RWPE2 (cell line): ENCODE measurements around the gene KDM2B.

Source experiments
- ATAC-seq: fragments of 200-7000 bp; cut with Tn5 transposase; 3 replicates; pipeline ENCODE4 v1.9.1; 2021; ENCODE audit warnings: low read depth
- DNase-seq: peaks from one replicate; pipeline ENCODE4 v3.0.0-alpha.2; 2020; ENCODE audit warnings: low spot score
- H3K27ac ChIP-seq: fragments of 450-650 bp; 2 replicates; pipeline ENCODE4 v1.5.1; 2017; ENCODE audit warnings: mild to moderate bottlenecking; ENCODE audit not compliant: poor library complexity, severe bottlenecking
- H3K27me3 ChIP-seq: fragments of 250-450 bp; sonication (Bioruptor Pico); 2 replicates; pipeline ENCODE4 v1.5.1; 2021; ENCODE audit warnings: mild to moderate bottlenecking, moderate library complexity; ENCODE audit not compliant: insufficient read depth, poor library complexity, severe bottlenecking
- H3K36me3 ChIP-seq: fragments of 250-450 bp; sonication (Bioruptor Pico); 2 replicates; pipeline ENCODE4 v1.5.1; 2020; ENCODE audit warnings: low read depth, mild to moderate bottlenecking, moderate library complexity
- H3K4me1 ChIP-seq: fragments of 250-450 bp; sonication (Bioruptor Pico); 2 replicates; pipeline ENCODE4 v1.5.1; 2021; ENCODE audit warnings: mild to moderate bottlenecking, moderate library complexity; ENCODE audit not compliant: insufficient read depth, poor library complexity, severe bottlenecking
- H3K4me3 ChIP-seq: fragments of 250-450 bp; sonication (Bioruptor Pico); 2 replicates; pipeline ENCODE4 v1.5.1; 2021; ENCODE audit warnings: mild to moderate bottlenecking, moderate library complexity; ENCODE audit not compliant: severe bottlenecking
- H3K9me3 ChIP-seq: fragments of 250-450 bp; sonication (Bioruptor Pico); 2 replicates; pipeline ENCODE4 v1.5.1; 2021; ENCODE audit warnings: mild to moderate bottlenecking, moderate library complexity; ENCODE audit not compliant: severe bottlenecking
- TF ChIP-seq, protein P1 (sequence below): fragments of 450-650 bp; IDR thresholded peaks from one replicate; pipeline ENCODE4 v1.5.1; 2017; ENCODE audit warnings: mild to moderate bottlenecking, moderate library complexity; ENCODE audit not compliant: poor library complexity, severe bottlenecking

KDM2B gene

DNA sequence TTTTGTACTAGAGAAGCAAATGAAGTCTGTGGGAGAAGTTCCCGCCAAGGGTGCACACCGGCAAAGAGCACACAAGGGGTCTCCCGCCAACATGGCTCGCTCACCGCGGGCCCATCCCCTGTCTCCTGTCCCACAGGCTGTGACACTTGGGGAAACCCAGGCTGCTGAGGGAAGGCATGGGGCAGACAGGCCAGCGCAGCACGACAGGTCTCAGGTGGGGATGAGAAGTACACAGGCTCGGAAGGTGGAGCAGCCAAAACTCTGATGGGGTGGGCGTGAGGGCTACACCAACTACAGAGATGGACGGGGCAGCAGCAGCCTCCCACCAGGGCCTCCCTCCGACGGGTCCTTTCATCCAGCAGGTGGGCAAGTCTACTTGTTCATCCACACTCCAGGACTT is 116.5 kb downstream of the KDM2B start:
- TF ChIP-seq, protein P1, sequence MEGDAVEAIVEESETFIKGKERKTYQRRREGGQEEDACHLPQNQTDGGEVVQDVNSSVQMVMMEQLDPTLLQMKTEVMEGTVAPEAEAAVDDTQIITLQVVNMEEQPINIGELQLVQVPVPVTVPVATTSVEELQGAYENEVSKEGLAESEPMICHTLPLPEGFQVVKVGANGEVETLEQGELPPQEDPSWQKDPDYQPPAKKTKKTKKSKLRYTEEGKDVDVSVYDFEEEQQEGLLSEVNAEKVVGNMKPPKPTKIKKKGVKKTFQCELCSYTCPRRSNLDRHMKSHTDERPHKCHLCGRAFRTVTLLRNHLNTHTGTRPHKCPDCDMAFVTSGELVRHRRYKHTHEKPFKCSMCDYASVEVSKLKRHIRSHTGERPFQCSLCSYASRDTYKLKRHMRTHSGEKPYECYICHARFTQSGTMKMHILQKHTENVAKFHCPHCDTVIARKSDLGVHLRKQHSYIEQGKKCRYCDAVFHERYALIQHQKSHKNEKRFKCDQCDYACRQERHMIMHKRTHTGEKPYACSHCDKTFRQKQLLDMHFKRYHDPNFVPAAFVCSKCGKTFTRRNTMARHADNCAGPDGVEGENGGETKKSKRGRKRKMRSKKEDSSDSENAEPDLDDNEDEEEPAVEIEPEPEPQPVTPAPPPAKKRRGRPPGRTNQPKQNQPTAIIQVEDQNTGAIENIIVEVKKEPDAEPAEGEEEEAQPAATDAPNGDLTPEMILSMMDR, result no peak
- no peak overlapping the region for H3K4me3 ChIP-seq
- H3K27ac ChIP-seq, result no peak overlapping the region
- DNase-seq (no peak), ATAC-seq (no peak)
- peaks cover 5% of the 10 kb centered on the region; the same call in 1 of the 2 replicates for H3K36me3 ChIP-seq
- no peaks in the 10 kb centered on the region for H3K9me3 ChIP-seq
- H3K27me3 ChIP-seq, result no peaks in the 10 kb centered on the region
- H3K4me1 ChIP-seq, result no peaks in the 10 kb centered on the region

DNA sequence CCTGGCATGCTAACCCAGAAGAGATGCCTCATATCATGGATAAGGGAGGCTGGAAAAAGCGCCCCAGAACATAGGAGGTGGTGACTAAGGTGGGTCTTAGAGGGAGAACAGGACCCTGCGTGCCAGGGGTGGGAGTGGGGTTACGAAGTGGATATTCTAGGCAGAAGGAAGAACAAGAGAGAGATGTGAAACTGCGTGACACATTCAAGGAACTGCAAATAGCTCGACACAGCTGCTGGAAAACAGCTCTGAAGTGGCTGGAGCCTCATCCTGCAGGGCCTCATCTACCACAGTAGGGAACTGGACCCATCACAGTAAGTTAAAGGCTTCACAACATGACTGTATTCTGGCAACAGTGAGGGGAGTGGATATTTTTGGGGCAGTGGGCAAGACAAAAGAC is 119.8 kb downstream of the KDM2B start:
- TF ChIP-seq, protein P1, result no peak
- Histone ChIP-seq H3K9me3 (no peaks in the 10 kb centered on the region), H3K27ac (no peak overlapping the region), H3K4me3 (no peak overlapping the region), H3K27me3 (no peaks in the 10 kb centered on the region), H3K4me1 (no peaks in the 10 kb centered on the region), H3K36me3 (peaks cover 10% of the 10 kb centered on the region; the same call in 1 of the 2 replicates)
- ATAC-seq (no peak), DNase-seq (no peak)

DNA sequence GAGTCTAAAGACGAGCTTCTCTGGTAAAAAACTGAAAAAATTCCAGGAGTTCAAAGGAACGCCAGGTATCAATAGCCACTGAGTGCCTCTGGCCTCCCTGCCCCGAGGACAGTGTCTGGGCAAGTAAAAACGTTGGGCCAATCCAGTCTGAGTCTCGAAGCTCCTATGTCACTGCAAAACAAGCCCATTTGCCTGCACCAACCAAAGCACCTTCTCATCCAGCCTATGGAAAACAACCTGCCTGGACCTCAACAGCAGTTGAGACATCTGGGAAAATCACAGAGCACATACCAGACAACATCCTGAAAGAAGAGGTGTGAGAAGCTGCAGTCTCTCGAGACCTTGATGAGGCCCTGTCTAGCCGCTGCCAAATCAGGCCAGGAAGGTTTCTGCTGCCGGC is 124.3 kb downstream of the KDM2B start:
- no peak overlapping the region for H3K4me3 ChIP-seq
- ATAC-seq (no peak), DNase-seq (no peak)
- TF ChIP-seq, protein P1, result no peak
- H3K27me3 ChIP-seq, result no peaks in the 10 kb centered on the region
- peaks cover 5% of the 10 kb centered on the region; the same call in 1 of the 2 replicates for H3K36me3 ChIP-seq
- H3K27ac ChIP-seq, result no peak overlapping the region
- H3K4me1 ChIP-seq, result no peaks in the 10 kb centered on the region
- H3K9me3 ChIP-seq, result no peaks in the 10 kb centered on the region

DNA sequence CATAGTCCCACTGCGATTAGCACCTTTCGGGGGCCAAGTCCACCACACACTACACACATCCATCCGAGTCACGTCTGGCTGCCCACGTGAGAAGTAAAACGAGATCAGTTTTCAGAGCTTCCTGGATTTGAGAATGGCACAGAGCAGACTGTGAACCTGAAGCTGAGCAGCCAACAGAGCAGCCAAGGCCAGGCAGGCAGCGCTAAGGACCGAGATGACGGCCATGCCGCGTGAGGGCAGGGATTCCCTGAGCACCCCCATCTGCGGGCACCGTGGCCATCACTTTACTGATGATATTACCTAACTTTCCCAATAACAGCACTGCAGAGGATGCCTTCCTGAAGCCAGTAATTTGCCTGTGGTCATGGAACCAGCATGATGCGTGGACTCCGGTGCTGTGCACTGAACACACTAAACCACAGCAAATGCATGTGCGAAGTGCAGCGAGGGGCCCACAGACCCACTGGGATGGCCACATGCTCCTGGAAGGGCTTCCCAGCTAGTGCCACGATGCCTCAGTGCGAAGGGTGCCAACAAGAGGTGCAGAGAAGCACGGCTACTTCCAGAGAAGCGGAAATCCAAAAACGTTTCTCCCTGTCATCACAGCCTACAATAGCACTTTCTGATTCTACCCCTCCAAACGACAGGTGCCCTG is 124.9 kb downstream of the KDM2B start:
- ATAC-seq, result no peak
- no peaks in the 10 kb centered on the region for H3K4me1 ChIP-seq
- H3K36me3 ChIP-seq, result peaks cover 5% of the 10 kb centered on the region; the same call in 1 of the 2 replicates
- no peaks in the 10 kb centered on the region for H3K9me3 ChIP-seq
- H3K4me3 ChIP-seq, result no peak overlapping the region
- TF ChIP-seq, protein P1, result no peak
- no peaks in the 10 kb centered on the region for H3K27me3 ChIP-seq
- H3K27ac ChIP-seq, result no peak overlapping the region
- no peak for DNase-seq

DNA sequence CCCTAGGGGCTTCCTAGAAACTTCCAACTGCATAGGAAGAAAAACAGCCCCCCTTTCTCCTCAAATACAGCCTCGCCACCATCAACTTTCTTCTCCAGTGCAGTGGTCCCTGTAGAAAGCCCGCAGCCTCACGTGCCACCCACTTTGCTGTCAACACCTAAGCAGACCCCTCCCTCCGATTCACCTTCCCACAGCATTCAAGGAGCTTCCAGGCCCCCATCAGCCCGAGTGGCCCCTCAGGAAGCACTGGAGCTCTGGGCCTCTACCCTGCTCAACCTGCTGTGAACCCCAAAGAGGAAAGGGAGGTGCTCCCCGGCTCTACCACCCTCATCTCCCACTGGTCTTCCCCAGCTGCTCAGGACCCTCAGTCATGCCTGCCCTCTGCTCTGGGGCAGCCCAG is 125.9 kb downstream of the KDM2B start:
- no peak for ATAC-seq
- H3K9me3 ChIP-seq, result no peaks in the 10 kb centered on the region
- H3K4me1 ChIP-seq, result no peaks in the 10 kb centered on the region
- TF ChIP-seq, protein P1, result no peak
- no peak overlapping the region for H3K4me3 ChIP-seq
- H3K27ac ChIP-seq, result no peak overlapping the region
- H3K27me3 ChIP-seq, result no peaks in the 10 kb centered on the region
- DNase-seq, result no peak
- H3K36me3 ChIP-seq, result peaks cover 5% of the 10 kb centered on the region; the same call in 1 of the 2 replicates
